ENCODE results near the gene DNAH5.

DNAH5 gene

DNA sequence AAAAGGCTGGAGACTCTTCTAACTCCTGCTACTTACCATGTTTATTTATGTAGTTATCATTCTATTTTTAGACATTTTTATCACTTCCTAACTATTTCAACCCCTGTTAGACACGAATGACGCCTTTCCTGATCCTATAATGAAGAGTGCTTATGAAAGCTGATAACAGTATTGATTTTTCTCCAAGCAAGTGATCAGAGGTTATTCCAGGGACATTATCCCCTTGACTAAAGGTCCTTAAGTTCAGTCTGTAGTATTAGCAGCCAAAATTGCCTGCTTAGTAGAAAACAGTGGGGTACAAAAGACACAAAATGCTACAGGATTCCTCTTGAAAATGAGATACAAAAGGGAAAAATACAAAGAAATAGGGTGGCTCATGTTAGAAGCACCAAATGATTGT is 235.6 kb downstream of the DNAH5 start:
- DNase-seq (ENCODE audit: low read depth) = no peak

- no peak for DNase-seq (ENCODE audit: low read depth)
These were observed 236.1 kb downstream of the DNAH5 start for GRCh38 chr5:13708432-13708831.

DNA sequence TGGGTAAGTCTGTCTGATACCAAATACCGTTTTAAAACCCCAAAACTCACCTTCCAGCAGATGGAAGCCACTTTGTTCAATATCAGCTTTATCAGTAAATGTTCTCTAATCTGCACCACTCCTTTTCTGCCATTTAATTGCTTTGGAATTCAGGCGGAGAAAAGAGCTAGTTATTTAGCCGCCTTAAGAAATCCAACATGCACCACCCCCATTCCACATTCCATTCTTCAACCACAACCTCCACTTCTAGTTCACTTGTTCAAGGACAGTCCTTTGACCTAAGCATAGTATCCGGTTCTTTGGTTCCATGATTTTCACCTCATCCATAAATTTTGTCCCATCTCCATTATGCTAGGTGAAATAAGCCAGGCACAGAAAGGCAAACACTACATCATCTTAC is 240.1 kb downstream of the DNAH5 start:
- no peak for DNase-seq (ENCODE audit: low read depth)

DNA sequence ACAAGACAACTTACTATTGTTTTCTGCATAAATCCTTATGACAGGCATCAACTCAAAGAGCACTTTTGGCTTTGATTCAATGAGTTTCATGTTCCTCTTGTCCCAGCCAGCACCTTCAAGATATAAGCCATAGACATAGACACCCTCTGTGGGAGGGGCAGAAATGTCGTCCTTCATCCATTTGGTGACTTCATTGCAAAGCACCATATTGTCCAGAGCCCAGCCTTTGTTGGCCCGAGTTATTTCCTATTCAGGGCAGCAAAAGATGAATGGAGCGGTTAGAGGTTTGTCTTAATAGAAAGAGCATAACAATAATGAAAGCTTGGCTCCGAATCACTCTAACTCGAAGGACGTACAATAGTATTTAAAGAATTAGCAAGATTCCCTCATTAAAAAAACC is 243.9 kb downstream of the DNAH5 start:
- no peak for DNase-seq (ENCODE audit: low read depth)

DNA sequence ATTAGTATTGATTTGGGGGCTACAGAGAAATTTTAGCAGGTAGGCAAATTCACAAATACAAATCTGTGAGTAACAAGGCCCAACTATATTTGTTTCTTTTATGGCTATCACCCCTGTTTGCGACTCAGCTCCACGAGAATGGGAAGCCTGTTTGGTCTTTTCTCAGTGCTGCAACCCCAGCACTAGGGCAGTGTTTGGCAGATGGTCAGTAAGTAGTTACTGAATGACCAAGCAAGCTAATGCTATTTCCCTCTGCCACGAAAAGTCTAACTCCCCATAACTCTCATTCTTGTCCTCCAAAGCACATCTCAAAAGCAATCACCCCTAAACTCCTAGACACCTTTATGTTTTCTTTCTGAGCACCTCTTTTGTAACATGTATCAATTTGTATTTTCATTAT is 245.6 kb downstream of the DNAH5 start:
- no peak for DNase-seq (ENCODE audit: low read depth)

DNA sequence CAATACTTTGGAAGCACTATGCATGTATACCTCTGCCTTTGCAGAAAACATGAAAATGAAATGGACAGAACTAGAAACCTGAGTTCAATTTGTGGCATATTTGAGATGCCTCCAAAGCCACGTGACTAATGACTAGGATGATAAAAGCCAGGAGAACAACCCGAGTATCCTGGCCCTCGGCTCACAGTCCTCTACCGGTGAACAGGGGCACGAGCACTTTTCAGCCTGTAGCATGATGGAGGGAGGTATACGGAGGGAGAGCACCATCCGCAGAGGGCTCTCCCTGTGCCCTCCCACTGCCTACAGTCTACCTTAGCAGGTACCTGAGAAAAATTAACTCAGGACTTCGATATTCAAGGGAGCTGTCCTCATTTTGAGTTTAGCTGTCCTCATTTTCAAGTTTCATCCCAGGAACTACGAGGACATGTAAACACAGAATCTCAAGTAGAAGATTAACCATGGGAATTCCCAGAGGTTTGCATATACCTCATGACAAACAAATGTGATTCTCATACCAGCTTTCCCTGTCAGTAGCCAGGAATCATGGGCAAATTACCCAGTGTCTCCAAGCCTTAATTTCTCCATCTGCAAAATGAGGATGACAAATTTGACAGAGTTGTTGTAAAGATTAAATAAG is 249.3 kb downstream of the DNAH5 start:
- no peak for DNase-seq (ENCODE audit: low read depth)

- DNase-seq (ENCODE audit: low read depth) = no peak
These were observed 252.3 kb downstream of the DNAH5 start for GRCh38 chr5:13692172-13692571.

- no peak for DNase-seq (ENCODE audit: low read depth)
These were observed 268.0 kb downstream of the DNAH5 start for GRCh38 chr5:13676531-13676930.

- DNase-seq (ENCODE audit: low read depth) = no peak
These were observed 270.1 kb downstream of the DNAH5 start for GRCh38 chr5:13674391-13674790.

- no peak for DNase-seq (ENCODE audit: low read depth)
These were observed 271.0 kb downstream of the DNAH5 start for GRCh38 chr5:13673511-13673910.

- peak; percentile 87 for DNase-seq (ENCODE audit: low read depth)
These were observed 280.1 kb downstream of the DNAH5 start for GRCh38 chr5:13664377-13664776.

- DNase-seq (ENCODE audit: low read depth) = no peak
These were observed 281.9 kb downstream of the DNAH5 start for GRCh38 chr5:13662626-13663025.

GRCh38 chr5:13661272-13661671 is 283.2 kb downstream of the DNAH5 start:
- DNase-seq (ENCODE audit: low read depth) = no peak

- DNase-seq (ENCODE audit: low read depth) = no peak
These were observed 284.4 kb downstream of the DNAH5 start for GRCh38 chr5:13660072-13660471.

DNA sequence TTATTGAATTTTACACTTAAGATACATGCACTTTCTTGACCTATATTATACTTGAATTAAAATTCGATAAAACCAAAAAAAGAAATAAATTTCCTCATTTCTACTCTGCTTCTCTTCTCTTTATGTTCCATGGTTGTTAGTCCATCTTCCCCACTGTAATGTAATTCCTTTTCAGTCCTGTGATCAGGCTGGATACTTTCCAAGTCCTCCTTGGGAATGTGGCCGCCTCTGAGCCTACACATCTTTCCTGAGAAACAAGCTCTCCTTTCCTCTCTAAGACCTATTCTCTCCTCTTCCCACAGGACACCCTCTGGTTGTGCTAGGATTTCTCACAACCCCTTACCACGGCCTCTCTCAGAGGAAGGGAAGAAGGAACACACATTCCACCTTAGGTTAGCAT is 285.1 kb downstream of the DNAH5 start:
- DNase-seq (ENCODE audit: low read depth) = no peak

DNA sequence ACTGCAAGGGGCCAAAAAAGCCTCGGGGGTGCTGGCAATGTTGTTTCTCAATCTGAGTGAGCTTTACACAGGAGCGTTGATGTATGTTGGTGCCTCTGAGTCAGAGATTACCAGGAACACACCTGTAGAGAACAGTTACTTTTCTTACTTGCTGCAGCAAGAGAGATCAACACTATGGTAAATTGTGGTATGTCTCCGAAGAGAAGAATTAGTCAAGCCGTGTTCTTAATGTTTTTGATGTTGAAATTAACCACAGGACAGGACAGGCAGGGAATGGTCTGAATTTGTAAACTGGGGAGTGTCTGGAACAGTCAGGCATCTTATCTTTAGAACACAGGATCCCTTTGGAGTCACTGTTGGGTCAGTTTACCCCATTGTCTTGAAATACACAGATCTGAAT is 285.7 kb downstream of the DNAH5 start:
- no peak for DNase-seq (ENCODE audit: low read depth)

- no peak for DNase-seq (ENCODE audit: low read depth)
These were observed 286.3 kb downstream of the DNAH5 start for GRCh38 chr5:13658152-13658551.

- DNase-seq (ENCODE audit: low read depth) = no peak
These were observed 290.8 kb downstream of the DNAH5 start for GRCh38 chr5:13653709-13654108.

GRCh38 chr5:13649656-13650055 is 294.8 kb downstream of the DNAH5 start:
- DNase-seq (ENCODE audit: low read depth) = no peak

GRCh38 chr5:13648822-13649221 is 295.7 kb downstream of the DNAH5 start:
- DNase-seq (ENCODE audit: low read depth) = no peak

GRCh38 chr5:13643734-13644133 is 300.8 kb downstream of the DNAH5 start:
- DNase-seq (ENCODE audit: low read depth) = no peak

DNA sequence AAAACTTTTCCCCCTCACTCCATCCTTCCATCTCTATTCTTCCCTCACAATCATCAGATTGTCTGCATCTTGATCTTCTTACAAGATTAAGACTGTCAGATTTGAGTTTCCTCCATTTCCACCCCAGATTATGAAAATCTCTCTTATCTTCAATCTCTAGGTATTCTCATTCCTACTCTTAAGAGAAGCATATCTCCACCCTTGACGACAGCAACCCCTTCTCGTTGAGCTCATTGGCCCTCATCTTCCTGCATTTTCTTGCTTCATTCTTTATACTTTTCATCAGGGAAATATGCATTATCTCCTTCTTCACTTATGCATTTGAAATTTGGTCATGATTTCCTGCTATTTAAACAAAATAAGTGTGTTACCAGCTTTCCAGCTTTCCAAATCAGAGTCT is 301.3 kb downstream of the DNAH5 start:
- no peak for DNase-seq (ENCODE audit: low read depth)
